HCT116 (cell line): ENCODE results near the gene KYAT1. TPM values are rescaled to one million over a fixed set of nuclear protein-coding genes. Genes with fewer than 3 reads are reported as not detected.

Source experiments
- ATAC-seq: fragments of 200-7000 bp; cut with Tn5 transposase; 2 replicates; pipeline ENCODE4 v1.9.1; 2020; ENCODE audit warnings: mild to moderate bottlenecking, moderate library complexity
- BruUV-seq: library from RNA; stranded (reverse); fragments of 400-500 nt; replicated peaks from 2 replicates; lab custom pipeline; 2021; lab: Mats Ljungman, UMichigan
- CTCF ChIA-PET: fragments of 300-600 bp; sonication (Branson Sonifier 250); formaldehyde crosslinking; loops from one replicate; lab custom pipeline; 2021; ENCODE audit warnings: antibody characterized with exemption; lab: Charles Lee
- POLR2A ChIA-PET: fragments of 300-600, 350-600 bp; sonication (Branson Sonifier 250); formaldehyde crosslinking; loops from one replicate; lab custom pipeline; 2021; ENCODE audit warnings: antibody characterized with exemption; lab: Charles Lee
- RAD21 ChIA-PET, 2 experiments: fragments of 300-600 bp; sonication (Branson Sonifier 250); formaldehyde crosslinking; loops; one replicate each; lab custom pipeline; 2023; ENCODE audit warnings: low total read pairs in 2 of 2; ENCODE audit not compliant: uncharacterized antibody in 2 of 2, unreplicated experiment in 2 of 2, low non-redundant PET in 1 of 2; lab: Charles Lee
- DNase-seq: peaks from one replicate; pipeline ENCODE4 v3.0.0-alpha.2; 2010; ENCODE audit warnings: low read depth, low spot score
- H2AFZ ChIP-seq: fragments of 200-600 bp; shearing (Covaris generic), sonication (generic); 2 replicates; pipeline ENCODE4 v1.6.1; 2017; ENCODE audit warnings: low read depth, mixed run types, mixed read lengths, antibody characterized with exemption, low read length; ENCODE audit not compliant: poor library complexity, severe bottlenecking
- H3K27ac ChIP-seq: 2 replicates; pipeline ENCODE4 v1.5.1; 2012; ENCODE audit warnings: low read depth, low read length
- H3K27me3 ChIP-seq: fragments of 200-600 bp; sonication (generic); 2 replicates; pipeline ENCODE4 v1.6.1; 2016; ENCODE audit warnings: mixed run types, low read length, mixed read lengths; ENCODE audit not compliant: insufficient read depth
- H3K36me3 ChIP-seq, 2 experiments: fragments of 200-500 bp in 1 of 2; fragments of 200-600 bp in 1 of 2; sonication (Bioruptor generic) in 1 of 2; sonication (generic) in 1 of 2; 2 replicates each; pipeline versions ENCODE4 v1.5.1 to v1.6.1; 2014 to 2016; ENCODE audit warnings: low read length in 2 of 2, inconsistent platforms in 1 of 2, mixed read lengths in 1 of 2, mixed run types in 1 of 2; ENCODE audit not compliant: insufficient read depth in 2 of 2, control insufficient read depth in 1 of 2
- H3K4me1 ChIP-seq, 2 experiments: fragments of 200-600 bp in 1 of 2; sonication (generic) in 1 of 2; 2 replicates each; pipeline versions ENCODE4 v1.5.1 to v1.6.1; 2012 to 2017; ENCODE audit warnings: low read length in 2 of 2, inconsistent platforms in 1 of 2, mild to moderate bottlenecking in 1 of 2, mixed read lengths in 1 of 2, mixed run types in 1 of 2, moderate library complexity in 1 of 2; ENCODE audit not compliant: insufficient read depth in 2 of 2, control insufficient read depth in 1 of 2
- H3K4me2 ChIP-seq: fragments of 200-600 bp; sonication (generic); 2 replicates; pipeline ENCODE4 v1.6.1; 2017; ENCODE audit warnings: mixed run types, low read length, mixed read lengths
- H3K4me3 ChIP-seq, 2 experiments: fragments of 200-600 bp in 1 of 2; sonication (generic) in 1 of 2; replicated peaks in 1 of 2; 2 replicates each; pipeline ENCODE4 v1.5.1; 2011 to 2016; ENCODE audit warnings: low read length in 2 of 2, control low read depth in 1 of 2, low read depth in 1 of 2, mild to moderate bottlenecking in 1 of 2, mixed read lengths in 1 of 2, mixed run types in 1 of 2
- H3K79me2 ChIP-seq: fragments of 200-600 bp; sonication (generic); 2 replicates; pipeline ENCODE4 v1.6.1; 2017; ENCODE audit warnings: mild to moderate bottlenecking, mixed run types, low read length, moderate library complexity, mixed read lengths; ENCODE audit not compliant: insufficient read depth
- H3K9ac ChIP-seq: fragments of 200-600 bp; sonication (generic); 2 replicates; pipeline ENCODE4 v1.6.1; 2016; ENCODE audit warnings: low read length, mixed read lengths
- H3K9me2 ChIP-seq: fragments of 200-600 bp; sonication (generic), shearing (Covaris generic); 2 replicates; pipeline ENCODE4 v1.6.1; 2017; ENCODE audit warnings: mixed run types, mild to moderate bottlenecking, moderate library complexity; ENCODE audit not compliant: insufficient read depth
- H3K9me3 ChIP-seq, 2 experiments: fragments of 200-500 bp in 1 of 2; fragments of 200-600 bp in 1 of 2; sonication (Bioruptor generic) in 1 of 2; sonication (generic) in 1 of 2; 2 replicates each; pipeline ENCODE4 v1.6.1; 2014 to 2017; ENCODE audit warnings: low read length in 2 of 2, mixed read lengths in 2 of 2, inconsistent platforms in 1 of 2, low read depth in 1 of 2, mild to moderate bottlenecking in 1 of 2, mixed run types in 1 of 2, moderate library complexity in 1 of 2; ENCODE audit not compliant: control insufficient read depth in 1 of 2, insufficient read depth in 1 of 2
- H4K20me1 ChIP-seq: fragments of 200-600 bp; sonication (generic), shearing (Covaris generic); 2 replicates; pipeline ENCODE4 v1.6.1; 2017; ENCODE audit warnings: mixed run types, mild to moderate bottlenecking, moderate library complexity; ENCODE audit not compliant: insufficient read depth
- ATF3 ChIP-seq: IDR thresholded peaks from 2 replicates; pipeline ENCODE4 v1.6.1; 2012
- CEBPB ChIP-seq: IDR thresholded peaks from 2 replicates; pipeline ENCODE4 v1.6.1; 2012; ENCODE audit warnings: low read depth
- CTCF ChIP-seq, 3 experiments: fragments of 200-600 bp in 1 of 3; sonication (generic) in 1 of 3; IDR thresholded peaks in 2 of 3; conservative IDR thresholded peaks in 1 of 3; 2 replicates each; pipeline ENCODE4 v1.5.1; 2012 to 2017; ENCODE audit warnings: low read depth in 2 of 3, low read length in 2 of 3, antibody characterized with exemption in 1 of 3, borderline replicate concordance in 1 of 3, control low read depth in 1 of 3, mild to moderate bottlenecking in 1 of 3, mixed read lengths in 1 of 3, mixed run types in 1 of 3, moderate library complexity in 1 of 3; ENCODE audit not compliant: insufficient read depth in 1 of 3
- EGR1 ChIP-seq: IDR thresholded peaks from 2 replicates; pipeline ENCODE4 v1.6.1; 2012; ENCODE audit warnings: low read depth
- ELF1 ChIP-seq: IDR thresholded peaks from 2 replicates; pipeline ENCODE4 v1.6.1; 2012; ENCODE audit warnings: low read depth, borderline replicate concordance
- EZH2 ChIP-seq: fragments of 200-600 bp; sonication (generic); IDR thresholded peaks from 2 replicates; pipeline ENCODE4 v1.6.1; 2017; ENCODE audit warnings: antibody characterized with exemption, mixed run types
- EZH2phosphoT487 ChIP-seq: fragments of 200-600 bp; IDR thresholded peaks from 2 replicates; pipeline ENCODE4 v1.6.1; 2018; ENCODE audit warnings: antibody characterized with exemption, borderline replicate concordance
- FOSL1 ChIP-seq: IDR thresholded peaks from 2 replicates; pipeline ENCODE4 v1.6.1; 2012; ENCODE audit warnings: low read depth
- POLR2A ChIP-seq: IDR thresholded peaks from 2 replicates; pipeline ENCODE4 v1.7.0; 2011; ENCODE audit warnings: borderline replicate concordance; ENCODE audit not compliant: insufficient read depth, insufficient read length; ENCODE audit errors: extremely low read depth
- POLR2AphosphoS5 ChIP-seq: IDR thresholded peaks from 2 replicates; pipeline ENCODE4 v1.6.1; 2011; ENCODE audit warnings: mild to moderate bottlenecking, low read depth, low read length, moderate library complexity
- RAD21 ChIP-seq: IDR thresholded peaks from 2 replicates; pipeline ENCODE4 v1.6.1; 2012; ENCODE audit warnings: low read depth, mild to moderate bottlenecking
- REST ChIP-seq: IDR thresholded peaks from 2 replicates; pipeline ENCODE4 v1.6.1; 2012; ENCODE audit warnings: low read depth
- SIN3A ChIP-seq: IDR thresholded peaks from 2 replicates; pipeline ENCODE4 v1.6.1; 2012; ENCODE audit warnings: low read depth
- SP1 ChIP-seq: IDR thresholded peaks from 2 replicates; pipeline ENCODE4 v1.6.1; 2012; ENCODE audit warnings: low read depth
- SRF ChIP-seq: IDR thresholded peaks from 2 replicates; pipeline ENCODE4 v1.6.1; 2012; ENCODE audit warnings: low read depth
- TCF7L2 ChIP-seq: IDR thresholded peaks from 2 replicates; pipeline ENCODE4 v1.7.0; 2011; ENCODE audit warnings: borderline replicate concordance, inconsistent platforms; ENCODE audit not compliant: insufficient read depth, insufficient read length; ENCODE audit errors: extremely low read depth
- ZBTB33 ChIP-seq: IDR thresholded peaks from 2 replicates; pipeline ENCODE4 v1.6.1; 2011; ENCODE audit warnings: mild to moderate bottlenecking, low read length, moderate library complexity; ENCODE audit not compliant: insufficient replicate concordance; ENCODE audit errors: extremely low read depth
- ZFX ChIP-seq: fragments of 450-650 bp; IDR thresholded peaks from 2 replicates; pipeline ENCODE4 v1.6.1; 2017
- ZNF274 ChIP-seq: fragments of 200-500 bp; sonication (Bioruptor generic); IDR thresholded peaks from 2 replicates; pipeline ENCODE4 v1.6.1; 2014; ENCODE audit warnings: mild to moderate bottlenecking, low read depth, low read length, inconsistent platforms
- intact Hi-C: fragments of 100-400 bp; cut with micrococcal nuclease; formaldehyde crosslinking; loops from 2 replicates; pipeline ENCODE4 v1.10.0; 2022
- total RNA-seq: library from RNA; stranded (reverse); gene quantifications from one replicate; pipeline ENCODE4 v1.2.1, GENCODE V29; 2021; ENCODE audit not compliant: unreplicated experiment

KYAT1 gene
- total RNA-seq, 1 experiment from 2014 or later, result 10.1 TPM

- Histone ChIP-seq H3K4me3 (no peak overlapping the region), H3K4me2 (no peak overlapping the region), H3K9me3 (no peaks in the 10 kb centered on the region), H3K4me1 (peaks cover 3 to 12% of the 10 kb centered on the region in 2 experiments; a peak in 2 of 4 replicates), H3K27ac (no peak overlapping the region), H3K79me2 (peaks cover 34% of the 10 kb centered on the region), H3K27me3 (no peaks in the 10 kb centered on the region), H3K36me3 (peaks cover 5 to 7% of the 10 kb centered on the region in 2 experiments; a peak in 3 of 4 replicates), H4K20me1 (no peaks in the 10 kb centered on the region), H3K9me2 (no peaks in the 10 kb centered on the region), H2AFZ (no peak overlapping the region), H3K9ac (no peak overlapping the region)
- BruUV-seq, result no TSS peak
- TF ChIP-seq SIN3A (no peak), SRF (no peak), ZNF274 (no peak), RAD21 (no peak), ATF3 (no peak), EZH2phosphoT487 (no peak), CTCF (IDR thresholded peaks at IDR 0.05 in 2 of 3, conservative IDR thresholded peaks at IDR 0.05 in 1 of 3; ENCODE audit: borderline replicate concordance in 1 of 3, insufficient read depth in 1 of 3, low read depth in 2 of 3, low read length in 2 of 3) (no peak), CEBPB (no peak), ELF1 (no peak), ZFX (no peak), REST (no peak), ZBTB33 (no peak), EGR1 (no peak), POLR2AphosphoS5 (no peak), EZH2 (no peak), POLR2A (no peak), FOSL1 (no peak), SP1 (no peak), TCF7L2 (no peak)
- intact Hi-C loops, result no loop called here
- CTCF ChIA-PET, result no interaction called here
- no peak for DNase-seq
- ATAC-seq, result no peak
- RAD21 ChIA-PET, result no interaction called here
- POLR2A ChIA-PET, result no interaction called here
Observed at GRCh38 chr9:128886211-128886891, 4.6 kb upstream of the KYAT1 start.
